Medulla oblongata (tissue), 1 donor: Measurements from ENCODE around the gene NPHP3.
A peak's percentile ranks its signal among the peaks of the same experiment; 100 is the strongest.
"Not testable (repeated sequence)": the region's sequence is repeated elsewhere in the genome, so short reads cannot be mapped to it uniquely, and the experiment has no call there.

Experiments
- DNase-seq: peaks from one replicate; pipeline ENCODE4 v3.0.0-alpha.2; 2015; ENCODE audit errors: extremely low spot score

Gene NPHP3

GRCh38 chr3:132722165-132723023 lies at the start of gene NPHP3:
Gene NPHP3, minus strand, starts transcription at chr3:132722409. Its CDS starts 54 bp downstream, at chr3:132722355.
- peak; percentile 96 for DNase-seq

DNA sequence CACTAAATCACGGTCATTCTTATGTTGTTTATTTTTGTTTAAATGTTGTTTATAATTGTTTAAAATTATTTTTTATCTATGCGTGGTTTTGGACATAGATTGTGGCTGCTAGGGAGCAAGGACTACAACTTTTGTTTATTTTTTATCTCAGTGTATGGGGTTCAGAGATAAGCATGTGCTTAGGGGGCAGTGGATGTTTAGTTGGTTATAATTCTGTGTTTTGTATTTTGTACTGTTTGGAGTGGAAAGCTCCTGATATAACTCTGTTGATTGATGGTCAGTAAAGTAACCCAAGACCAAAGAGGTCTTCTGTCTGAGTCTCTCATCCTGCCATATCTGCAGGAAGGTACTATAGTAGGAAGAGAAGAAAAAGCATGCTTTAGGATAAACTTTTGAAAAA lies 36.5 kb upstream of the NPHP3 start:
- no peak for DNase-seq

GRCh38 chr3:132756108-132756650 lies 34.0 kb upstream of the NPHP3 start:
- DNase-seq: no peak

- no peak for DNase-seq
Measured at GRCh38 chr3:132753946-132754345, 31.7 kb upstream of the NPHP3 start.

DNA sequence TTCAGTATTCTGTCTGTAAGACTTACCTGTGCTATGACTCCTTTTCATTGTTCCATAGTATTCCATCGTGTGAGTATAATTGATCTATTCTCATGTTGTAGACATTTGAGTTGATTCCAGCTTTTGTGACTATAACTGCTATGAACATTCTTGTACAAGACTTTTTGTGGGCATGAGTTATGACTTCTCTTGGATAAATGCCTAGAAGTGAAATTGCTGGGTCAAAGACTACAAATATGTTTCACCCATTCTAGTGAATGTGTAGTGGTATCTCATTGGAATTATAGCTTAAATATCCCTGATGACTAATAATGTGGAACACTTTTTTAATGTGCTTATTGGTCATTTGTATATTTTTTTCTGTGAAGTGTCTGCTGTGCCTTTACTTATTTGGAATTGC lies 27.6 kb upstream of the NPHP3 start:
- no peak for DNase-seq

DNA sequence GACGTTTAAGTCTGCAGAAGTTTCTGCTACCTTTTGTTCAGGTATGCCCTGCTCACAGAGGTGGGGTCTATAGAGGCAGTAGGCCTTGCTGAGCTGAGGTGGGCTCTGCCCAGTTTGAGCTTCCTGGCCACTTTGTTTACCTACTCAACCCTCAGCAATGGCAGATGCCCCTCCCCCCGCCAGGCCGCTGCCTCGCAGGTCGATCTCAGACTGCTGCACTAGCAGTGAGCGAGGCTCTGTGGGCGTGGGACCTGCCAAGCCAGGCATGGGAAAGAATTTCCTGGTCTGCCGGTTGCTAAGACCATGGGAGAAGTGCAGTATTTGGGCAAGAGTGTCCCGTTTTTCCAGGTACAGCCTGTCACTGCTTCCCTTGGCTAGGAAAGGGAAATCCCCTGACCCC lies 24.5 kb upstream of the NPHP3 start:
- DNase-seq: not testable (repeated sequence)

GRCh38 chr3:132738314-132738713 lies 16.1 kb upstream of the NPHP3 start:
- DNase-seq: no peak

DNA sequence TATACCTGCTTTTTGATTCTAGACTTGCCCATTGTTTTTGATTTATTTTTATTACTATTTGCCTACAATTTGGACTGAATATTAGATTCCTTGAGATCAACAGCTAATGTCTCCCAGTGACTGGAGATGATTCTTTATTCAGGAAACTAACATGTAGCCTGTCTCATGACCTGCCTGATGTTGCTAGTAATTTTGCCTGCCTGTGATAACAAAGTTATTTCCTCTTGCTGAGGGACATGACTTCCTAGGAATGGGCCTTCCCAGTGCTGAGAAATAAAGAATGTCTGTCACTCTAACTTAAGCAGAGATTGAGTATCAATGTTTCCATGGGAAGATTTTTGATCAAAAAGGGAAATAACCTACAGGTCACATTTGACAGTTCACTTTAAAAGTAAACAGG lies 13.4 kb upstream of the NPHP3 start:
- DNase-seq: no peak

- DNase-seq: peak; percentile 79
Measured at GRCh38 chr3:132730891-132731580, 8.8 kb upstream of the NPHP3 start.

GRCh38 chr3:132726341-132726823 lies 4.2 kb upstream of the NPHP3 start:
- peak; percentile 61 for DNase-seq

DNA sequence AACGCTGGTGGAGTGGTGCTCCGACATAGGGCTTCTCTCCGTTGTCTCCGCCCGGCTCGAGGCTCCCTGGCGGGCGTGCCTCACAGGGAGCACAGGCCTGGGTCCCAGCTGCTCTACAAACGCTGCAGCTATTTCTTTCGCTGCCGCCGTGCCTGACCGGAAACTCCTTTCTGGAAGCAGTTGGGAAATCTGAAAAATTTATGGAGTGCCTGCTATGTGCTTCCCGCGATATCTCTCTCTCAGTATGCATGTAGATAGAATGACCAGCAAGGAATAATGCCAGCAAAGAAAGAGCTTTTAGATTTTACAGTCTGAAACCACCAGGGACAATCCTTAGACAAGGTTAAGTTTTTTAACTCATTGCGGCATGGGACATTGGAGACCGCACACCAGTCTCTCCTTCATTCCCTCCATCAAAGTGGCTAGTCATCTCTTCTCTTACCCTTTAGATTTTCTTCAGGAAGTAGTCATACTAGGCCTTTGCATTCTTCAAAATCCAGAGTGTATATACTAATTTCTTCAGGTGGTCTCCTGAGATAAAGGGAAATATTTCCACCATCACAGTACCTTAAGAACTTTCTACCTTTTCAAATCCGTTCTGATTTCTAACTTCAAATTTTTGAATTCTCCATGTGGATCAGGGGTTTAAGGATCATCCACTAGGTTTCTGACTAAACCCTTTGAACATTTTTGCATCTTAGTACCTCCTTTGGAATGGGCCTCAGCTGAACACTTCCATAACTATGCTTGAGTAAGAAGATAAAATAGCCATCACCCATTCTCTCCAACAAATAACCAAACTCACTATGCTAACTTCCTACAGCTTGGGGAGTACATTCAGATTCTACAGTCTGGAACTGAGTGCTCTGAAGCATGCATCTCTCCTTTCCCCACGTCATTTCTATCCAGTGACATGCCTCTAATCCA lies 1.1 kb upstream of the NPHP3 start:
- no peak for DNase-seq

- peak; percentile 51 for DNase-seq
Measured at GRCh38 chr3:132721479-132722164, 587 bp downstream of the NPHP3 start.

DNA sequence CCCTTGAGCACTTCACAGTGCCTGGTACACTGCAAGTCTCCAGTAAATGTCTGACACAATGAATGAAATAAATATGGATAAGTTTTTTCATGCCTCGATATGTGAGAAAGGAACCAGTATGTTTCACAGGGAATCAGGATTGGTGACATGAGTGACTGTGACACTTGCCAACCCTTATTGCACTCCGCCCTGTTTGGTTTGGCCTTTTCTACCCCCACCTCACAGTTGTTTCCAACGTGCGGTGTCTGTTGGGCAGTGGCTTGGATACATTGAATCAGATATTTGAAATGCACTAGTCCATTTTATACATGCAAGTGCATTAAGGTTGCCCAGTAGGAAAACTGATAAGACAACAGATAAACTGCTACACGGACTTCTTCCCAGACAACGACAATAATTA lies 2.0 kb downstream of the NPHP3 start:
- no peak for DNase-seq

- no peak for DNase-seq
Measured at GRCh38 chr3:132716372-132716771, 5.8 kb downstream of the NPHP3 start.

GRCh38 chr3:132713977-132714727 lies 8.1 kb downstream of the NPHP3 start:
- DNase-seq: no peak

DNA sequence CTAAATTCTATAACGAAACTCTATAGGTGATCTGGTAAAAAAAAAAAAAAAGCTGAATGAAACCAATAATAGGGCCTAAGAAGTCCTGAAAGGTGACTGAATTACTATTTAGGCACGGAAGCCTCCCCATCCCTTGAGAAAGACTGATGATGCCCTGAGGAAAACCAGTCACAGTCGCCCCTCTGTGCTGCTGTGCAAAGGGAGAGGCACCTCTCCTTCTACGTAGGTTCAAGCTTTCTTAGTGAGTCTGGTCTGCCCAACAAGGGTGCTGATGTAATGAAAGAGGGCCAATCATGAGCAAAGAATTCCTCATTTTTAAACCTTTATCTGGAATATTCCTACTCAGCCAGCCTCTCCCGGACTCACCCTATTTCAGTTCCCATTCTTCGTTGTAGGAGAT lies 11.9 kb downstream of the NPHP3 start:
- no peak for DNase-seq

DNA sequence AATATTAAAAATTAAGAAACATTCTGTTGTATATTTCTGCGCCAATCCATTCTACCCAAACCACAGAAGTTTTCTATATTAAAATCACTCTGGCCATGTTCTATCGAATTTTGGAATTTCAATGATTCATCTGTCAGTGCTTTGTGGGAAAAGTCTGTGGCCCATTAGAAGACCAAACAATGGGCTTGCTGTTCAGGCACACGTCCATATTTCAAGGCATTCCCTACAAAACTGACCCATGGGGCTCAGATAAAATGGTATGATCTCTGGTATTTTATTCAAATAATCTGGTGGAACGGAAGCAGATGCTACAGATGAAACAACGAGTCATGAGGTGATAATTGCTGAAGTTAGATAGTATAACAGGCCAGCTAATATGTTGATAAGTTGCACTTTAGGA lies 12.4 kb downstream of the NPHP3 start:
- DNase-seq: no peak

GRCh38 chr3:132703733-132704132 lies 18.5 kb downstream of the NPHP3 start:
- no peak for DNase-seq

- no peak for DNase-seq
Measured at GRCh38 chr3:132695422-132695821, 26.8 kb downstream of the NPHP3 start.

- DNase-seq: no peak
Measured at GRCh38 chr3:132694991-132695390, 27.2 kb downstream of the NPHP3 start.
